Pancreas (tissue), 10 donors: ENCODE results near the gene ULK2. TPM values are rescaled to one million over a fixed set of nuclear protein-coding genes. Genes with fewer than 3 reads are reported as not detected.

Experiments used
- ATAC-seq, 4 donors: fragments of 200-7000 bp; cut with Tn5 transposase; one replicate each; pipeline versions ENCODE4 v1.8.0 to v1.9.1; 2020; ENCODE audit warnings: mild to moderate bottlenecking in 4 of 4, moderate library complexity in 4 of 4
- DNase-seq, 6 donors: peaks; one replicate each; pipeline ENCODE4 v3.0.0-alpha.2; 2020
- FAIRE-seq: peaks from 2 replicates; lab custom pipeline; 2012; peaks lifted over from hg19 to GRCh38; lab: Jason Lieb, UNC
- H3K27ac ChIP-seq, 4 donors: fragments of 200-600 bp; sonication (generic); 1 replicate in 3 of 4; 2 replicates in 1 of 4; pipeline versions ENCODE4 v1.5.0 to v1.8.0; 2020
- H3K27me3 ChIP-seq, 4 donors: fragments of 200-600 bp; one replicate each; pipeline ENCODE4 v1.8.0; 2021
- H3K36me3 ChIP-seq, 3 donors: fragments of 200-600 bp; sonication (generic) in 1 of 3; one replicate each; pipeline versions ENCODE4 v1.5.0 to v1.8.0; 2020 to 2021
- H3K4me1 ChIP-seq, 3 donors: fragments of 200-600 bp; one replicate each; pipeline ENCODE4 v1.8.0; 2021
- H3K4me3 ChIP-seq, 4 donors: fragments of 200-600 bp; sonication (generic) in 2 of 4; one replicate each; pipeline versions ENCODE4 v1.5.0 to v1.8.0; 2020 to 2021
- H3K9me3 ChIP-seq, 4 donors: fragments of 200-600 bp; one replicate each; pipeline ENCODE4 v1.8.0; 2021
- CTCF ChIP-seq, 4 donors: fragments of 200-600 bp; sonication (generic) in 3 of 4; IDR thresholded peaks; one replicate each; pipeline versions ENCODE4 v1.5.0 to v1.8.0; 2021; ENCODE audit warnings: antibody characterized with exemption in 4 of 4
- WGBS, 2 donors: extraction: QIAGEN DNeasy Blood & Tissue Kit; methylation state at CpG; one replicate each; pipeline ENCODE4 v1.1.7; 2013; 5-methylcytosine and 5-hydroxymethylcytosine counted together
- intact Hi-C, 3 donors: fragments of 100-400 bp; cut with DNase I; formaldehyde crosslinking; loops; one replicate each; pipeline versions ENCODE4 v1.11.1 to v1.14.2; 2022
- polyA plus RNA-seq, 2 donors: library from polyadenylated mRNA; stranded (reverse); fragments of 200-250 nt; gene quantifications; one replicate each; pipeline ENCODE4 v1.2.3, GENCODE V29; 2013
- total RNA-seq, 6 donors: library from RNA; stranded (reverse); fragmentation: NEBNext Ultra II Directional in 4 of 6; extraction: Animal tissue kit (Norgen Biotek cat#: 25700) in 4 of 6; gene quantifications; one replicate each; pipeline versions ENCODE4 v1.2.1 to v1.2.4, GENCODE V29; 2021 to 2023
- donor health status: healthy with polysubstance abuse.
- donor health status: DM: no; HTN: no; CAD: no; lungs with moderate emphysema.
- donor health status: DM: no; HTN: no; CAD: no.
- donor health status: control.
- donor health status: control.
- donor health status: Bipolar disorder and iron deficiency.
- donor health status: DM: yes; HTN: yes; CAD: no.
- donor health status: DM: no; HTN: no; CAD: no.
- donor health status: DM: no; HTN: no; CAD: no.
- donor health status: DM: yes; HTN: yes; CAD: no.

Gene ULK2
- total and polyA plus RNA-seq, 8 donors: 3.1 to 12.5 (median 5.7) TPM

DNA sequence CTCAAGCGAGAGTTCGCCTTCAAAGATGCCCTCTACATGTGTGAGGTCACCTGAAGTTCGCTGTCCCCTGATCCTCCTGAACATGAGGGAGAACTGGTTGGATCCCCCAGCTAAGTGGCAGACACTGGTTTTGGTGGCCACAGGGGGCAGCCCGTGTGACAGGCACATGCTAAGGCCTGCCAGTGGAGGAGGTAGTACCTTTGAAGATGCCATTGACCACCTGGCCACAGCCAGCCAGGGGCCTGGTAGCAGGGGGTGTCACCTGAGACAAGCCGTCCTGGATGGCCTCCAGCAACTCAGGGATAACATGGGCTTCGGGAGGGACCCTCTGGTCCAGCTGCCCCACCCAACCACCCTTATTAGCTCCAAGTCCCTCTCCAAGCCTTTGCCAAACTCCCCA is 112.3 kb downstream of the ULK2 start:
- Histone ChIP-seq H3K4me1 (no peaks in the 10 kb centered on the region), H3K27ac (no peak overlapping the region), H3K4me3 (no peak overlapping the region), H3K27me3 (no peaks in the 10 kb centered on the region), H3K9me3 (no peaks in the 10 kb centered on the region), H3K36me3 (no peaks in the 10 kb centered on the region)
- ATAC-seq (no peak), FAIRE-seq (no peak), DNase-seq (peak in 1 of 6 donors; percentile 37)
- intact Hi-C loops: no loop called here
- TF ChIP-seq CTCF (IDR thresholded peaks at IDR 0.05): no peak
- 62 to 87% methylated on average over 6 of the region's 6 CpGs for WGBS, 2 donors

- Histone ChIP-seq H3K36me3 (no peaks in the 10 kb centered on the region), H3K4me3 (no peak overlapping the region), H3K27ac (no peak overlapping the region), H3K4me1 (no peaks in the 10 kb centered on the region), H3K9me3 (no peaks in the 10 kb centered on the region), H3K27me3 (no peaks in the 10 kb centered on the region)
- WGBS, 2 donors: 48 to 56% methylated on average over 12 of the region's 12 CpGs
- intact Hi-C loops: no loop called here
- TF ChIP-seq CTCF (IDR thresholded peaks at IDR 0.05): peak; percentile 21 to 57 (median 47)
- FAIRE-seq: no peak
- DNase-seq: peak in 5 of 6 donors; percentile 27 to 77 (median 56)
- ATAC-seq: peak; percentile 82 to 94 (median 87)
Observed at GRCh38 chr17:19753661-19754463, 113.9 kb downstream of the ULK2 start.

DNA sequence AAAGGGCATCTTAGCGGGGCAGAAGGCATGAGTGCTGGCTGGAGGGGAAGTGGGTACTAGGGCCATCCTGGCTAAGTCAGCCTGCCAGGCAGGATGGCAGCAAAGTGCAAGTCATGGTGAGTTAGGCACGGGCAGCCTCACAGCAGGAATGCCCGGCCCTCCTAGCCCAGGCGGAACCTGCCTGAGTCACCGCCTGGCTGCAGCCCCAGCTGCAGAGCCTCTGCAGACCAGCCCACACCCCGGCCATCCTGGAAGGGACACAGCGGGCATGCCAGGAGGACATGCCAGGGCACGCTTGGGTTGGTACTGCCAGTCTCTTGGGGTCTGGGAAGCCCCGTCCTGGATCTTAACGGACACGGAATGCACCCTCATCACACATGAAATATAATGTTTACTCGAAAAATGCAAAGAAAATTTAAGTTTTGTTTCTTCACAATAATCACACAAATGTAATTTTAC is 114.7 kb downstream of the ULK2 start:
- FAIRE-seq (no peak), DNase-seq (peak in 1 of 6 donors; percentile 65), ATAC-seq (peak; percentile 55 to 87 (median 74))
- Histone ChIP-seq H3K36me3 (no peaks in the 10 kb centered on the region), H3K4me1 (no peaks in the 10 kb centered on the region), H3K27me3 (no peaks in the 10 kb centered on the region), H3K9me3 (no peaks in the 10 kb centered on the region), H3K27ac (no peak overlapping the region), H3K4me3 (no peak overlapping the region)
- TF ChIP-seq CTCF (IDR thresholded peaks at IDR 0.05): no peak
- intact Hi-C loops: no loop called here
- 72 to 75% methylated on average over 12 of the region's 12 CpGs for WGBS, 2 donors

- WGBS, 2 donors: 83 to 87% methylated on average over 15 of the region's 15 CpGs
- no peaks in the 10 kb centered on the region for H3K36me3 ChIP-seq
- H3K9me3 ChIP-seq: no peaks in the 10 kb centered on the region
- TF ChIP-seq CTCF (IDR thresholded peaks at IDR 0.05): no peak
- intact Hi-C loops: no loop called here
- no peak overlapping the region for H3K4me3 ChIP-seq
- H3K27me3 ChIP-seq: no peaks in the 10 kb centered on the region
- no peak overlapping the region for H3K27ac ChIP-seq
- DNase-seq: no peak
- H3K4me1 ChIP-seq: no peaks in the 10 kb centered on the region
- ATAC-seq: no peak
- FAIRE-seq: no peak
Observed at GRCh38 chr17:19752216-19753050, 115.3 kb downstream of the ULK2 start.
